GM12801 (cell line): ENCODE data around the gene PCSK6.

Source experiments
- CTCF ChIP-seq: IDR thresholded peaks from one replicate; pipeline ENCODE4 v1.5.1; 2011; ENCODE audit warnings: control low read depth; ENCODE audit not compliant: insufficient read length; ENCODE audit errors: extremely low read depth

The PCSK6 gene

DNA sequence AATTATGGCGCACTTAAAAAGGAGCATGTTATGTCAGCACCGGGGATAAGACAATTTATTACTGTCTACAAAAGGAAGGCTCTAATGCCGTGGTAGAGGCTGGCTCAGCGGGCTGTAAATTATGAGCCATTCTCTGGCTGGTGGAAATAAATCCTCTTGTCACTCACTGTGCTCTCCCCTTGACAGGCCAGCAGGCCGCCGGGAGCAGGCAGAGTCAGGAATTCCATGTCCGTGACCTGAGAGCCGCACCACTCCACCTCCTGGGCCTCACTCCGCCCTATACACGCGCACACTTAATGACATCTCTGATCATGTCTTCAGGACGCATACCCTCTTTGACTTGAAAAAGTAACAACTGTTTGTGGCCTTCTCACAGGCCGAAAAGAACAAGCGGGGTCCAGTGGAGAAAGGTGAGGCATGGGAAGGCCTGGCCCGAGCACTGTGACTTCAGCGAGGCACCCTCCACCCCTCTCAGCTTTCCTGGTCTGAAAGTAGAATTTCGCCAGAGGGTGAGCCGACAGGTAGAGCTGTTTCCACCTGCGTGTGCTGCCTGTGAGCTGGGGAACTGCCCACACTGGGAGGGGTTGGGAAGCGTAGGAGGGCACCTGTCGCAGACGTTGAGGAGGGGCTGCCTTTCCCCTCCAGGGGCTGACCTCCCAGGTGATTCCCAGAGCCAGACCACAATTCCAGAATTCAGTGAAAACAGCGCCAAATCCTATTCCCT lies 13.2 kb upstream of the PCSK6 start:
- no peak for TF ChIP-seq CTCF

- TF ChIP-seq CTCF = no peak
Measured at GRCh38 chr15:101501703-101502373, 12.3 kb upstream of the PCSK6 start.

DNA sequence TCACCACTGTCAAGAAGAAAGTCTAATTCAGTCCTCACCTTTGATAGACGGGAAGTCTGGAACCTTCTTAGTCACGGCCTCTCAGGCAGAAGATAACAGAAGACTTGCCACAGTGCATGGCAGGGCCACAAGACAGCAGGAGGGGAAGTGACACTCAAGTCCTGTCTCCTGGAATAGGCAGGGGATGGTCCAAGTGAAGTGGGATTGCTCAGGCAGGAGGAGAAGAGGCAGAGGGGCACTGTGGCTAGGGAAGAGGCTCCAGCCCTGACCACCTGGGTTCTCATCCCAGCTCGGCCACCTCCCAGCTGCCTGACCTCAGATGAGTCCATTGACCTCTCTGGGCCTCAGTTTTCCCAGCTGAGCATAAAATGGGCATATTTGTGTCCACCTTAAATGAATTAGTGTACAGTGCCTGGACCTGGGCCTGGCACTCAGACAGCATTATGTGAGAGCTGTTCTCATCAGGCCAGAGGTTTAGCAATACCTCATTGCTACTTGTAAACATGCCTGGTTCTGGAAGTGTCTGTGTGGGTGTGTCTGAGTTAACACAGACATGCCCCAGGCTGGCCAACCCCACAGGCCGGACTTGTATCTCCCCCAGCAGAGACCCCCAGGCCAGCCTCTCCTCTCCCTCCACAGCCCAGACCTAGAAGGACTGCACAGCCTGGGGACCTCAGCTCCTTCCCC lies 11.5 kb upstream of the PCSK6 start:
- TF ChIP-seq CTCF = no peak

- TF ChIP-seq CTCF = no peak
Measured at GRCh38 chr15:101499863-101500713, 10.6 kb upstream of the PCSK6 start.

DNA sequence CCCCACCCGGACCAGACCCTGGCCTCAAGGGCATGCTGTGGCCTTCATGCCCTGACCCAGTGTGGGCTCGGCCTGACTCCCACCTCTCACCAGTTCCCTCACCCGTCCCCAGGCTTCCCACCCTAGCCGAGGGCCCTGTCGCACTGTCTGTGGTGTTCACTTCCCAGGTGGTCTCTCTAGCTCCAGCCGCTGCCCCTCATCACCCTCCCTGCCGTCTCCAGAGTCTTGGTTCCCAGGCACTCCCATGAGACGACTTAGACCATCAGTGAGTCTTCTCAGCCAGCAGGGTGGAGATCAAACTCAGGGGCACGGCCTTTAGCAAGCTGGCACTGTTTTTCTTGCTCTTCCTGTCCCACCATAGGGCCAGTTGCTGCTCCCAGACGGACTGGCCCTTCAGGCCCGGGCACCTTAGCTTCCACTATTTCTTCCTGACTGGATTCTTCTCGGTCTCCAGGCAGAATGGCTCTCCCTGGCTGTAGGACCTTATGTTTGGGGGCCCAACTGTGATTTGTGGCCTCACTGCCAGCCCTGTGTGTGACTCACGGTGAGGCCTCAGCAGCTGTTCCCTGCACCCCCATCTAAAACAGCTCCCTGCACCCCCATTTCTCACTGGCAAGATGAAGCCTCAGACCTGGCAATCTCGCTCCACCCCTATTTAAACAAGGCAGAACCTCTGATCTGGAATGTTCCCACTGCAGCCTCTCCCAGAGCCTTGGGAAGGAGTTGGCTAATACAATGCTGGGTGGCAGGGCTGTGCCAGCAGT lies 9.4 kb upstream of the PCSK6 start:
- no peak for TF ChIP-seq CTCF

DNA sequence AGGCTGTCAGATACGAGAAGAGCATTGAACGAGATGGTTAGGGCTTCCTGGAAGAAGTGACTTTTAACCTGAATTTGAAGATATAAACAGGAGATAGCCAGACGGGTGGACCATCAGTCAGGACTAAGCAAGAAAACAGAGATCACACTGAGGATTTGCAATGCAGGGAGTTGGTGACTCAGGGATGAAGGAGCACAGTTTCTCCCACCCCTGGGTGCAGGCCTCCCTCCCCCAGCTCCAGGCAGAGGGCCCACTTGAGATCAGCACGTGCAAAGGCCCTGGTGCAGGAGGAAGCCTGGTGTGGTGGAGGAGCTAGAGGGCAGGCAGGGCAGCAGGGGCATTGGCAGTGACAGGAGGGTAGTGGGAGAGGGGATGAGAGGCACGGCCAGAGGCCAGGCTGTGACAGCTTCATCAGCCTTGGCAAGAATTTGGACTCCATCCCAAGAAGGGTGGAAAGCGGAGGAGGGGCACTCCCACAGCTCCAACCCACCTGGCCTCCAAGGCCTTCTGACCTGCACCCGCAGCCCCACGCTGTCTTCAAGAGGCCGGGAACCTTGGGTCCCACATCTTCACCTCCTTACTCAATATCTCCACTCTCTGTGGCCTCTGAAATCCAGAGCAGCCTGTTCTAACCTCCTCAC lies 8.7 kb upstream of the PCSK6 start:
- no peak for TF ChIP-seq CTCF
